ENCODE data around the gene PGAP3.

GRCh38 chr17:39736319-39737165, 48.7 kb upstream of the PGAP3 start:
- TF ChIP-seq, protein P1, sequence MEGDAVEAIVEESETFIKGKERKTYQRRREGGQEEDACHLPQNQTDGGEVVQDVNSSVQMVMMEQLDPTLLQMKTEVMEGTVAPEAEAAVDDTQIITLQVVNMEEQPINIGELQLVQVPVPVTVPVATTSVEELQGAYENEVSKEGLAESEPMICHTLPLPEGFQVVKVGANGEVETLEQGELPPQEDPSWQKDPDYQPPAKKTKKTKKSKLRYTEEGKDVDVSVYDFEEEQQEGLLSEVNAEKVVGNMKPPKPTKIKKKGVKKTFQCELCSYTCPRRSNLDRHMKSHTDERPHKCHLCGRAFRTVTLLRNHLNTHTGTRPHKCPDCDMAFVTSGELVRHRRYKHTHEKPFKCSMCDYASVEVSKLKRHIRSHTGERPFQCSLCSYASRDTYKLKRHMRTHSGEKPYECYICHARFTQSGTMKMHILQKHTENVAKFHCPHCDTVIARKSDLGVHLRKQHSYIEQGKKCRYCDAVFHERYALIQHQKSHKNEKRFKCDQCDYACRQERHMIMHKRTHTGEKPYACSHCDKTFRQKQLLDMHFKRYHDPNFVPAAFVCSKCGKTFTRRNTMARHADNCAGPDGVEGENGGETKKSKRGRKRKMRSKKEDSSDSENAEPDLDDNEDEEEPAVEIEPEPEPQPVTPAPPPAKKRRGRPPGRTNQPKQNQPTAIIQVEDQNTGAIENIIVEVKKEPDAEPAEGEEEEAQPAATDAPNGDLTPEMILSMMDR (conservative IDR thresholded peaks at IDR 0.05; ENCODE audit: low read depth, low read length), result no peak
- TF ChIP-seq EZH2 (IDR thresholded peaks at IDR 0.05; ENCODE audit: low read length, unreplicated experiment), result no peak
- TF ChIP-seq EZH2phosphoT487 (IDR thresholded peaks at IDR 0.05; ENCODE audit: borderline replicate concordance, low read length), result no peak

Measured in PC-3 (cell line).